Mononuclear cell (primary cell): Measurements from ENCODE around the gene C1orf35. TPM values are rescaled to one million over a fixed set of nuclear protein-coding genes. Genes with fewer than 3 reads are reported as not detected.

Experiments
- H3K27me3 ChIP-seq: 2 replicates; pipeline ENCODE4 v1.6.0; 2011; ENCODE audit warnings: low read length, control low read depth; ENCODE audit not compliant: insufficient read depth
- H3K4me1 ChIP-seq: 2 replicates; pipeline ENCODE4 v1.5.1; 2011; ENCODE audit warnings: mild to moderate bottlenecking, low read length, control low read depth; ENCODE audit not compliant: insufficient read depth
- H3K4me3 ChIP-seq: 2 replicates; pipeline ENCODE4 v1.5.1; 2011; ENCODE audit warnings: mild to moderate bottlenecking, low read length, moderate library complexity
- H3K9me3 ChIP-seq: 2 replicates; pipeline ENCODE4 v1.5.1; 2011; ENCODE audit warnings: low read depth, mild to moderate bottlenecking, control low read depth, low read length
- total RNA-seq: library from RNA; depleted of rRNA; stranded (reverse); fragments of >200 nt; gene quantifications from one replicate; pipeline ENCODE4 v1.2.3, GENCODE V29; 2012

The C1orf35 gene
- total RNA-seq, 1 donor, result 6.1 TPM

- no peaks in the 10 kb centered on the region for H3K9me3 ChIP-seq
- no peaks in the 10 kb centered on the region for H3K27me3 ChIP-seq
- H3K4me1 ChIP-seq, result no peaks in the 10 kb centered on the region
- no peak overlapping the region for H3K4me3 ChIP-seq
These were observed 29.1 kb downstream of the C1orf35 start for GRCh38 chr1:228073857-228074545.

- no peaks in the 10 kb centered on the region for H3K27me3 ChIP-seq
- H3K4me3 ChIP-seq, result no peak overlapping the region
- H3K4me1 ChIP-seq, result no peaks in the 10 kb centered on the region
- H3K9me3 ChIP-seq, result no peaks in the 10 kb centered on the region
These were observed 29.9 kb downstream of the C1orf35 start for GRCh38 chr1:228073061-228073856.

- Histone ChIP-seq H3K4me3 (no peak overlapping the region), H3K4me1 (no peaks in the 10 kb centered on the region), H3K27me3 (no peaks in the 10 kb centered on the region), H3K9me3 (no peaks in the 10 kb centered on the region)
These were observed 30.5 kb downstream of the C1orf35 start for GRCh38 chr1:228072658-228073043.

GRCh38 chr1:228071839-228072657 lies 31.1 kb downstream of the C1orf35 start:
- Histone ChIP-seq H3K4me1 (no peaks in the 10 kb centered on the region), H3K9me3 (no peaks in the 10 kb centered on the region), H3K27me3 (no peaks in the 10 kb centered on the region)

GRCh38 chr1:228070851-228071250 lies 32.3 kb downstream of the C1orf35 start:
- Histone ChIP-seq H3K4me3 (no peak overlapping the region), H3K27me3 (peaks cover 6% of the 10 kb centered on the region), H3K9me3 (no peaks in the 10 kb centered on the region), H3K4me1 (no peaks in the 10 kb centered on the region)

More at GRCh38 chr1:228071839-228072657, 31.1 kb downstream of the C1orf35 start:
- no peak overlapping the region for H3K4me3 ChIP-seq

GRCh38 chr1:228070173-228070572 lies 33.0 kb downstream of the C1orf35 start:
- H3K4me3 ChIP-seq, result no peak overlapping the region
- no peaks in the 10 kb centered on the region for H3K9me3 ChIP-seq
- H3K27me3 ChIP-seq, result peaks cover 11% of the 10 kb centered on the region
- no peaks in the 10 kb centered on the region for H3K4me1 ChIP-seq

GRCh38 chr1:228068359-228068758 lies 34.8 kb downstream of the C1orf35 start:
- no peaks in the 10 kb centered on the region for H3K9me3 ChIP-seq
- H3K4me3 ChIP-seq, result no peak overlapping the region
- H3K4me1 ChIP-seq, result no peaks in the 10 kb centered on the region
- peaks cover 11% of the 10 kb centered on the region for H3K27me3 ChIP-seq

GRCh38 chr1:228066891-228067654 lies 36.1 kb downstream of the C1orf35 start:
- H3K4me1 ChIP-seq, result no peaks in the 10 kb centered on the region
- no peak overlapping the region for H3K4me3 ChIP-seq
- peaks cover 12% of the 10 kb centered on the region for H3K27me3 ChIP-seq
- H3K9me3 ChIP-seq, result no peaks in the 10 kb centered on the region

- Histone ChIP-seq H3K4me1 (no peaks in the 10 kb centered on the region), H3K9me3 (no peaks in the 10 kb centered on the region), H3K27me3 (peaks cover 17% of the 10 kb centered on the region), H3K4me3 (no peak overlapping the region)
These were observed 36.7 kb downstream of the C1orf35 start for GRCh38 chr1:228066416-228066815.

- H3K4me3 ChIP-seq, result no peak overlapping the region
- H3K27me3 ChIP-seq, result peaks cover 24% of the 10 kb centered on the region
- peaks cover under 1% of the 10 kb centered on the region for H3K4me1 ChIP-seq
- no peaks in the 10 kb centered on the region for H3K9me3 ChIP-seq
These were observed 37.4 kb downstream of the C1orf35 start for GRCh38 chr1:228065543-228066347.

- Histone ChIP-seq H3K4me1 (peaks cover 9% of the 10 kb centered on the region), H3K27me3 (peaks cover 32% of the 10 kb centered on the region), H3K9me3 (no peaks in the 10 kb centered on the region), H3K4me3 (no peak overlapping the region)
These were observed 38.2 kb downstream of the C1orf35 start for GRCh38 chr1:228064741-228065542.

GRCh38 chr1:228064296-228064695 lies 38.8 kb downstream of the C1orf35 start:
- H3K9me3 ChIP-seq, result no peaks in the 10 kb centered on the region
- H3K4me1 ChIP-seq, result peaks cover 15% of the 10 kb centered on the region
- H3K27me3 ChIP-seq, result peaks cover 35% of the 10 kb centered on the region
- H3K4me3 ChIP-seq, result no peak overlapping the region
